H9 (cell line): ENCODE results near the gene NANOS2. TPM values are rescaled to one million over a fixed set of nuclear protein-coding genes. Genes with fewer than 3 reads are reported as not detected.

ENCODE experiments used
- DNase-seq: peaks from one replicate; pipeline ENCODE4 v3.0.0-alpha.2; 2017
- H2AFZ ChIP-seq: one replicate; pipeline ENCODE4 v1.6.1; 2013; ENCODE audit warnings: mild to moderate bottlenecking, low read length, control low read depth, moderate library complexity
- H2AK5ac ChIP-seq: 2 replicates; pipeline ENCODE4 v1.6.1; 2013; ENCODE audit warnings: low read length, control low read depth, mixed read lengths; ENCODE audit not compliant: insufficient read length
- H2BK120ac ChIP-seq: one replicate; pipeline ENCODE4 v1.6.1; 2013; ENCODE audit warnings: low read depth, mild to moderate bottlenecking, low read length, control low read depth, inconsistent platforms; ENCODE audit not compliant: poor library complexity, severe bottlenecking
- H2BK12ac ChIP-seq: 2 replicates; pipeline ENCODE4 v1.6.1; 2013; ENCODE audit warnings: low read length, control low read depth, mixed read lengths, low read depth; ENCODE audit not compliant: insufficient read length
- H2BK15ac ChIP-seq: 2 replicates; pipeline ENCODE4 v1.6.1; 2013; ENCODE audit warnings: low read depth, low read length, control low read depth
- H2BK20ac ChIP-seq: one replicate; pipeline ENCODE4 v1.6.1; 2013; ENCODE audit warnings: low read depth, mild to moderate bottlenecking, low read length, control low read depth, inconsistent platforms; ENCODE audit not compliant: poor library complexity, severe bottlenecking
- H2BK5ac ChIP-seq: 2 replicates; pipeline ENCODE4 v1.6.1; 2013; ENCODE audit warnings: low read length, control low read depth, mixed read lengths; ENCODE audit not compliant: insufficient read length
- H3K14ac ChIP-seq: 2 replicates; pipeline ENCODE4 v1.6.1; 2013; ENCODE audit warnings: low read length, control low read depth; ENCODE audit not compliant: insufficient read depth
- H3K18ac ChIP-seq: 2 replicates; pipeline ENCODE4 v1.6.1; 2013; ENCODE audit warnings: low read depth, mild to moderate bottlenecking, mixed read lengths, low read length, control low read depth; ENCODE audit not compliant: insufficient read length
- H3K23ac ChIP-seq: 2 replicates; pipeline ENCODE4 v1.6.1; 2013; ENCODE audit warnings: low read length, control low read depth, mixed read lengths, low read depth; ENCODE audit not compliant: insufficient read length
- H3K23me2 ChIP-seq: 2 replicates; pipeline ENCODE4 v1.6.1; 2013; ENCODE audit warnings: low read depth, mild to moderate bottlenecking, mixed read lengths, low read length, control low read depth; ENCODE audit not compliant: insufficient read length, poor library complexity, severe bottlenecking
- H3K27ac ChIP-seq: 2 replicates; pipeline ENCODE4 v1.5.1; 2013; ENCODE audit warnings: low read length, control low read depth, mixed read lengths, low read depth; ENCODE audit not compliant: insufficient read length
- H3K27me3 ChIP-seq: 2 replicates; pipeline ENCODE4 v1.6.1; 2013; ENCODE audit warnings: low read length, control low read depth, inconsistent platforms; ENCODE audit not compliant: insufficient read depth
- H3K4ac ChIP-seq: 2 replicates; pipeline ENCODE4 v1.6.1; 2013; ENCODE audit warnings: low read depth, mild to moderate bottlenecking, control low read depth, inconsistent platforms, low read length, moderate library complexity
- H3K4me1 ChIP-seq: 2 replicates; pipeline ENCODE4 v1.6.1; 2013; ENCODE audit warnings: low read length, control low read depth, inconsistent platforms; ENCODE audit not compliant: insufficient read depth
- H3K4me2 ChIP-seq: 2 replicates; pipeline ENCODE4 v1.6.1; 2013; ENCODE audit warnings: low read length, control low read depth, mixed read lengths; ENCODE audit not compliant: insufficient read length, insufficient read depth
- H3K56ac ChIP-seq: 2 replicates; pipeline ENCODE4 v1.6.1; 2013; ENCODE audit warnings: low read depth, mild to moderate bottlenecking, mixed read lengths, low read length, control low read depth; ENCODE audit not compliant: insufficient read length
- H3K79me1 ChIP-seq: 2 replicates; pipeline ENCODE4 v1.6.1; 2013; ENCODE audit warnings: low read depth, mild to moderate bottlenecking, moderate library complexity, low read length, control low read depth, inconsistent platforms; ENCODE audit not compliant: insufficient read depth, poor library complexity, severe bottlenecking
- H3K79me2 ChIP-seq: 2 replicates; pipeline ENCODE4 v1.6.1; 2013; ENCODE audit warnings: low read length, control low read depth, inconsistent platforms; ENCODE audit not compliant: insufficient read depth
- H3K9ac ChIP-seq: 2 replicates; pipeline ENCODE4 v1.6.1; 2013; ENCODE audit warnings: low read length, control low read depth, mixed read lengths; ENCODE audit not compliant: insufficient read length; ENCODE audit errors: extremely low read depth
- H3K9me3 ChIP-seq: one replicate; pipeline ENCODE4 v1.6.1; 2013; ENCODE audit warnings: low read depth, low read length, inconsistent platforms; ENCODE audit not compliant: control insufficient read depth
- H3T11ph ChIP-seq: one replicate; pipeline ENCODE4 v1.6.1; 2013; ENCODE audit warnings: mild to moderate bottlenecking, low read length, control low read depth, inconsistent platforms
- H4K20me1 ChIP-seq: one replicate; pipeline ENCODE4 v1.6.1; 2013; ENCODE audit not compliant: control insufficient read depth, insufficient read length, insufficient read depth
- H4K5ac ChIP-seq: 2 replicates; pipeline ENCODE4 v1.6.1; 2013; ENCODE audit warnings: low read depth, mild to moderate bottlenecking, mixed read lengths, low read length, control low read depth; ENCODE audit not compliant: insufficient read length
- H4K8ac ChIP-seq: replicated peaks from 2 replicates; pipeline ENCODE4 v1.6.1; 2013; ENCODE audit warnings: low read length, control low read depth, mixed read lengths, low read depth; ENCODE audit not compliant: insufficient read length
- H4K91ac ChIP-seq: 2 replicates; pipeline ENCODE4 v1.6.1; 2013; ENCODE audit warnings: low read depth, mild to moderate bottlenecking, moderate library complexity, mixed read lengths, low read length, control low read depth; ENCODE audit not compliant: insufficient read length
- H3K27ac Mint-ChIP-seq, 3 experiments: 2 replicates in 2 of 3; 3 replicates in 1 of 3; pipeline ENCODE4 v1.8.0; 2020 to 2021; ENCODE audit warnings: mixed read lengths in 3 of 3, mild to moderate bottlenecking in 1 of 3, moderate library complexity in 1 of 3
- H3K27me3 Mint-ChIP-seq: 2 replicates; pipeline ENCODE4 v1.8.0; 2021; ENCODE audit warnings: low read depth, mild to moderate bottlenecking, moderate library complexity, mixed read lengths
- H3K36me3 Mint-ChIP-seq, 3 experiments: 2 replicates in 2 of 3; 3 replicates in 1 of 3; pipeline ENCODE4 v1.8.0; 2020 to 2021; ENCODE audit warnings: low read depth in 3 of 3, mixed read lengths in 3 of 3; ENCODE audit not compliant: insufficient read depth in 1 of 3
- H3K4me1 Mint-ChIP-seq, 2 experiments: 2 replicates each; pipeline ENCODE4 v1.8.0; 2020; ENCODE audit warnings: mixed read lengths in 2 of 2
- H3K4me3 Mint-ChIP-seq, 2 experiments: 2 replicates in 1 of 2; 3 replicates in 1 of 2; pipeline ENCODE4 v1.8.0; 2020 to 2021; ENCODE audit warnings: mild to moderate bottlenecking in 2 of 2, mixed read lengths in 2 of 2, moderate library complexity in 1 of 2
- H3K9me3 Mint-ChIP-seq, 2 experiments: 2 replicates in 1 of 2; 3 replicates in 1 of 2; pipeline ENCODE4 v1.8.0; 2020; ENCODE audit warnings: mild to moderate bottlenecking in 2 of 2, mixed read lengths in 2 of 2, moderate library complexity in 1 of 2
- CTCF ChIP-seq: fragments of 200-600 bp; sonication (generic); conservative IDR thresholded peaks from 3 replicates; pipeline ENCODE4 v1.8.0; 2021; ENCODE audit warnings: antibody characterized with exemption, mild to moderate bottlenecking
- WGBS: extraction: QIAGEN DNeasy Blood & Tissue Kit; methylation state at CpG from one replicate; pipeline ENCODE4 v1.1.7; 2013; ENCODE audit warnings: missing lambda C conversion rate, low lambda C conversion rate, mixed read lengths; ENCODE audit not compliant: insufficient read length; ENCODE audit errors: extremely low coverage; 5-methylcytosine and 5-hydroxymethylcytosine counted together
- total RNA-seq: library from RNA; stranded (reverse); gene quantifications from 2 replicates; pipeline ENCODE4 v1.2.1, GENCODE V29; 2021

Gene NANOS2
- total RNA-seq, 1 experiment from 2014 or later = not detected

DNA sequence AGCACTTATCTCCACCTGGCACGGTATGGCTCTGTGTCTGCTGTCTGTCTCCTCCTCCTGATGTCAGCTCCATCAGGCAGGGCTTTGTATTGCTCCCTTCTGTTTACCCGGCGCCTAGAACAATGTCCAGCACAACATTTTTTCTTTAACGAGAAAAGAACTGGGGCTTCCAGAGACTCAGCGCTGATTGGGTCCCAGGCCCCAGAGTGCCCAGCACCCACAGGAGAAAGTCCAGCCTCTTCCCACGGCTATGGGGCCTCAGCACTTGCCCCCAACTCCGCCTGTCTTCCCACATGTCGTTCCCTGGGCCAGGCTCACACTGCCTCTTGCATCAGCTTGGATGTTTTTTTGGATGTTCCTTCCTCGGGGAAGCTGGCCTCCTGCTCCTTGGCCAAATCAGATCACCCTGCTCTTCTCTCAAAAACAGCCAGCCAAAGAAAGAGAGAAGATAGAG lies 19.0 kb downstream of the NANOS2 start:
- H3K36me3 Mint-ChIP-seq = peaks cover 16 to 28% (median 25%) of the 10 kb centered on the region in 3 experiments

More for the DNA sequence above, 19.0 kb downstream of the NANOS2 start:
- H2AFZ ChIP-seq = no peak overlapping the region
- no peak overlapping the region for H2AK5ac ChIP-seq
- no peak overlapping the region for H3K56ac ChIP-seq
- Mint-ChIP-seq H3K4me1 (peaks cover 6 to 8% of the 10 kb centered on the region in 2 experiments; a peak in 3 of 4 replicates), H3K9me3 (no peaks in the 10 kb centered on the region), H3K4me3 (no peak overlapping the region), H3K27ac (peak overlapping the region; percentile 56 to 65 (median 58); a peak in 4 of 7 replicates), H3K27me3 (peaks cover 3% of the 10 kb centered on the region)
- H3K27me3 ChIP-seq = no peaks in the 10 kb centered on the region
- H3K4me2 ChIP-seq = no peak overlapping the region
- H4K8ac ChIP-seq = no peak overlapping the region
- H3K27ac ChIP-seq = no peak overlapping the region
- no peaks in the 10 kb centered on the region for H3K23me2 ChIP-seq
- no peak overlapping the region for H4K5ac ChIP-seq
- no CpG with 5 or more reads among the region's 9 CpGs for WGBS
- H2BK15ac ChIP-seq = no peak overlapping the region
- no peak overlapping the region for H3K23ac ChIP-seq
- DNase-seq = no peak
- H4K20me1 ChIP-seq = no peaks in the 10 kb centered on the region
- no peaks in the 10 kb centered on the region for H3K79me1 ChIP-seq
- H3K4me1 ChIP-seq = no peaks in the 10 kb centered on the region
- H2BK120ac ChIP-seq = no peak overlapping the region
- TF ChIP-seq CTCF = no peak
- no peaks in the 10 kb centered on the region for H3K9me3 ChIP-seq
- no peak overlapping the region for H3K14ac ChIP-seq
- H3K79me2 ChIP-seq = no peaks in the 10 kb centered on the region
- no peak overlapping the region for H3T11ph ChIP-seq
- H4K91ac ChIP-seq = no peak overlapping the region
- H3K9ac ChIP-seq = no peak overlapping the region
- no peak overlapping the region for H3K18ac ChIP-seq
- no peak overlapping the region for H2BK20ac ChIP-seq
- H3K4ac ChIP-seq = no peak overlapping the region
- H2BK12ac ChIP-seq = no peak overlapping the region
- H2BK5ac ChIP-seq = no peak overlapping the region
